GM21576 (cell line): ENCODE results near the gene KRT73.

Experiments used
- ATAC-seq: cut with Tn5 transposase; IDR thresholded peaks from one replicate; pipeline ENCODE4 v1.9.1; 2021; ENCODE audit warnings: mild to moderate bottlenecking, moderate library complexity; ENCODE audit not compliant: unreplicated experiment

The KRT73 gene

DNA sequence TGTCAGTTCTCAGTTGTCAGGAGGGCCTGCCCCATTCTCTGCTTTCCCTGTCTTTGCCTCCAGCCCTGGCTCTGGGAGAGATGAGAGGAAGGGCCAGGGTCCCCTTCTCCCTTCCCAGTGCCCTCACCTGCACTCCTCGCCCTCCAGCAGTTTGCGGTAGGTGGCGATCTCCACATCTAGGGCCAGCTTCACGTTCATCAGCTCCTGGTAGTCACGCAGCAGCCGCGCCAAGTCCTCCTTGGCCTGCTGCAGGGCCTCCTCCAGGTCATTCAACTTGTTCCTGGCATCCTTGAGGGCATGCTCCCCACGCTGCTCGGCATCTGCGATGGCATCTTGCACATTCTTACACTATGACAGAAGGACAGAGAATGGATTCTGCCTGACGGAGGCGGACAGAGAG, 28.3 kb upstream of the KRT73 start:
- ATAC-seq, result no peak

GRCh38 chr12:52645982-52646381, 27.6 kb upstream of the KRT73 start:
- ATAC-seq, result no peak

DNA sequence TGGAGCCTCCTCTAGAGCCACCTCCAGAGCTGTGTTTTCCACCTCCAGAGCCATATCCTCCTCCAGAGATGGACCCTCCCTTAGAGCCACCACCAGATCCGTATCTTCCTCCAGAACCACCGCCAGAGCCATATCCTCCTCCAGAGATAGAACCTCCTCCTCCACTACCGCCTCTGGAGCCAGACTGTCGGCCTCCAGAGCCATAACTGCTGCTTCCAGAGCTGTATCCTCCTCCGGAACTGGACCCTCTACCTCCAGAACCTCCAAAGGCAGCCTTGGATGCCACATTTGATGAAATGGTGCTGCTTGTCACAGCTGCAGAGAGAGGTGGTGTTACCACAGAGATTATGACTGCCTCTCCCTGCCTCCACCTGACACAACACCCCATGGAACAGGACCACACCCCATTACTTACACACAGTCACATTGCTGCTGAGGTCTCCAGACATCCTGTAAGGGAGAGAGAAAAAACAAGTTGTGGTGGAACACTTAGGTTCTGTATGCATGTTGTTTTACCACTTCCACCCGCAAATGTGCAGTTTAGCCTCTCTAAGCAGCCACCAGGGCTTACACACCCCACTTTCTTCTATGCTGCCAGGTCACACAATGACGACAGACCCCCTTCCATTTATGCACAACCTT, 26.9 kb upstream of the KRT73 start:
- ATAC-seq, result no peak

GRCh38 chr12:52644078-52644415, 25.7 kb upstream of the KRT73 start:
- ATAC-seq, result no peak

GRCh38 chr12:52643233-52644077, 25.1 kb upstream of the KRT73 start:
- no peak for ATAC-seq

DNA sequence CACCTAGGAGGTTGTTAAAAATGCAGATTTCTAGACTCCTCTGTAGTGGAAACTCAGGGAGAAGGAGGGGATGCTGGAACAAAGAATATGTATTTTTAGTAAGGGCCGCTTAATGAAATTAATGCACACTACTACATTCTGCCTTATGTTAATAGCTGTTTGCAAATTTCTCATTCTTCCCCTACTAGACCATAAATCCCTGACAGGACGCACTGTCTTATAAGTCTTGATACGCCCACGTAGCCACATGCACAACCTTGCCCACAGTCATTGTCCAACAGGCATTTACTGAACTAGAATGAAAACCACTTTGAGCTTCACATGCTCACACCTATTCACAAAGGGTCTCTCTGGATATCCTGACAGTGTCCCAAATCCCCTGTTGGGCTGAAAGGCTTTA, 23.1 kb upstream of the KRT73 start:
- no peak for ATAC-seq

- ATAC-seq, result no peak
Measured at GRCh38 chr12:52637299-52637698, 18.9 kb upstream of the KRT73 start.

GRCh38 chr12:52636592-52637258, 18.4 kb upstream of the KRT73 start:
- no peak for ATAC-seq

DNA sequence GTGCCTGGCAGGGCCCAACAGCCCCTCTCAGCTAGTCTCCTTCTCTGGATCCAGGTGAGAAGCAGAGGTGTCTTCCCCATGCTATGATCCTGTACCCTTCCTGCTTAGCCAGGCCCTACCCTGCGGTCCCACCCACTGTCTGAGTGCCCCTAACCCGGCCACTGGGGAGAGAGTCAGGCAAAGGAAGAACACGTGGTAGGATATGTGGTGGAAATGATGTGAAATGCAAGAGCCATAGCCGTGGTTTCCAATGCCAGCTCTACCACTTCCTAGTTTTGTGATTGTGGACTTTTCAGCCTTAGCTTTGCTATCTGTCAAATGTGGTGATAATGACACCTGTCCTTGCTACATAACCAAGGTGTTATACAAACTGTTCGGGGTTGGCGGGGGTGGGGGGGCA, 17.8 kb upstream of the KRT73 start:
- no peak for ATAC-seq

DNA sequence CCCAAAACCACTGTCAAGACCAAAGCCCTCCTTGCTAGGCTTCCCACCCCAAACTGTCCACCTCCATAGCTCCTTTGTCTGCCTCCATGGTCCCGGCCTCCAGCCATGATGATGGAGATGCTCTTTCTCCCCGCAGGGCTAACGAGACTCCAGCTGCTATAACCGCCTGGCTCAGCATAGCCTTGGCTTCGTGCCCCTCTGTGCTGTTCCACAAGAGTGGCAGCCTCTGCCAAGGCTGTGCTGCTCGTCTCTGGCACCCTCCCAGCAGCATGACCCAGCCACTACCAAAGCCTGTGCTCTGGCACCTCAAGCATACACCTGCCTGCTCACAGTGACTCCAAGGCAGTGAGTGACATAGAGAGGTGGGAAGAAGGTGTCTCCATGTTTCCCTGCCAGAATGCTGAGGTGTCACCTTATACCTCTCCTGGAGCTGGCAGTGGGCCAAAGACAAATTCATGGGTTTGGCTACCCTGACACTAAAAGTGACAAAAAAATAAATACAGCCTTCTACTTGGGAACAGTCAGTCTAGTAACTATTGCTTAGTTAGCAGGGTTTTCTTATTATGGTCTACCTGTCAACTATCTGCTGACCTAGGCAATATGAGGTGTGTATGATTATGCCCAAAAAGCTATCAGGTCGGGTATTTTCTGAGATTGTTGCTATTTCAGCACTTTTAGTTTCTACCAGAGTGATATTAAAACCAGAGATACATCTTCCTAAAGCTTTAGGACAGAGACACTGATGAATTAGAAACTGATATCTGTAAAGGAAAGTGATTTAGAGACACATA, 16.1 kb upstream of the KRT73 start:
- ATAC-seq, result no peak

- ATAC-seq, result no peak
Measured at GRCh38 chr12:52633383-52633782, 15.0 kb upstream of the KRT73 start.

- ATAC-seq, result no peak
Measured at GRCh38 chr12:52632656-52633055, 14.3 kb upstream of the KRT73 start.

DNA sequence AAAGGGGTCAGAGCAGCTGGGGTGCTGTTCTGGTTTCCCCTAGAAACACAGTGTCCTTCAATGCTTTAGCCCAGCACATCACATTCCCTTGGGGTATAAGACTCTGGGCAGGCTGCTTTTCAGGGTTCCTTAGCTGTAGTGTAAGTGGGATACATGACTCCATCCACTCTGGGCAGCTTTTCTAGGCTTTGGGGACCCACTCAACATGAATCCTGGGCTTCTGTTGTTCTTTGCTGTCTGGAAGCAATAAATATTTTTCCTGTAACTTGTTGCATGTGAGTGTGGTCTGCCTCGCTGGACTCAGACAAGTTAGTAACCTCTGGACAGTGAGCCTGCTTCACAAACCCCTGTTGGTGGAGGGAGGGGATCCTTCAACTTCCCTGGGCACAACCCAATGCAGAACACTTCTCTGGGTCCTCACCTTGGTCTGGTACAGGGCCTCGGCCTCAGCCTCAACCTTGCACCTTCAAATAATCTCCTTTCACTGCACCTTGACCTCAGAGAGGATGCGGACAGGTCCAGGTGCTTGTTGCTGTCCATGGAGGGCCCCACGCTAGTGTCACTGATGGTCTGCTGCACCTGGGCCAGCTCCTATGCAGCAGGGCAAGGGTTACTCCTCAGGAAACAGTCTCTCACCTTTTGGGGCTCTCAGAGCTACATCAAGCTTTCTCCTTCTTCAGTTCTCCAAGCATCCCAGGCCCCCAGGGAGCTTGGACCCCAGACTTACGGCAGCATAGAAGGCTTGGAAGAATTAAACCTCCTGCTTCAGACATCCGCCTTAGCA, 13.5 kb upstream of the KRT73 start:
- no peak for ATAC-seq

DNA sequence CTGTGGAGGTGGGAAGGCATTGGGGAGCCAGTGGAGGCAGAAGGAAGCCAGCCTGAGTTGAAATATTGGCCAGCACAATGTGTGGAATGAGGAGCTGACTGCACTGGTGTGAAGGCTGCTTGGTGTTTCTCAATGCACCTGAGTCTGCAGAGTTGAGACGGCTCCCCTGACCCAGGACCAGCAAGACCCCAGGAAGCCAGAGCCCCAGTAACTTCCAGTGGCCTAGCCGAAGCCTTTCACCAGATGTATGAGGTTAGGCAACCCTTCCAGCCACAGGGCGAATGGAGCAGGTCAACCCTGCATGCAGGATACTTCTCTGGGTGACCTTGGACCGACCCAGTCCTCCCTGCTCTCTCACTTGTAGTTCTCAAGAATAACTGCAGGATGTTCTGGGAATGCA, 12.9 kb upstream of the KRT73 start:
- ATAC-seq, result no peak

GRCh38 chr12:52630599-52631200, 12.3 kb upstream of the KRT73 start:
- ATAC-seq, result no peak

- no peak for ATAC-seq
Measured at GRCh38 chr12:52630008-52630500, 11.7 kb upstream of the KRT73 start.

DNA sequence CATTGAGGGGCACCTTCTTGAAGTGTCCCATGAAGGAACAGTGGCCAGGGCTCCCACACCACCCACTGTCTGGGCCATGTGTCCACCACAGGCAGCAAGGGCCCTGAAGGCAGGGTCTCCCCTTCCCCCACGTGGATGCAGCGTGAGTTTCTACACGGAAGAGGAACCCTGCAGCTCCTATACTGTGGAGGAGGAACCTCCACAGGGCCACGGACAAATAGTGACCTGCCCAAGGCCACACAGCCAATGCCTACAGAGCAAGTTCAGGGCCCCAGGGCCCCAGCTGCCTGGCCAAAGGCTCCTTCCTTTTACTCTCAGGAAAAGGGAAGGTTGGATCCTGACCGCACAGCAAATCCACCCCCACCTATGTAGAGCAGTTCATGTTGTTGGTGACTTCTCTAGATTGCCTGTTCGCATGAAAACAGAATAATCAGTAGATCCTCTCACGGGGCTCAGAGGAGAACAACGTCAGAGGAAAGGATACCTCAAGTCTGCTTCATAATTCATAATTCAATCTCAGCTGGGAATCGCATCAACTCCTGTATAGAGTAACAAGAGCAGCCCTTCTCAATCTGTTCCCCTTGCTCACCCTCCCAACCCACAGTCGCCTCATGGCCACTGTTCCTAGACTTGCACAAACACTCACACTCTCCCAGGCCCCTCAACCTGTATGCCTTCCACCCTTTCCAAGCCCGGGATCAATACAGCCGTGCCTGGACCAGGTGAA, 11.1 kb upstream of the KRT73 start:
- ATAC-seq, result no peak

DNA sequence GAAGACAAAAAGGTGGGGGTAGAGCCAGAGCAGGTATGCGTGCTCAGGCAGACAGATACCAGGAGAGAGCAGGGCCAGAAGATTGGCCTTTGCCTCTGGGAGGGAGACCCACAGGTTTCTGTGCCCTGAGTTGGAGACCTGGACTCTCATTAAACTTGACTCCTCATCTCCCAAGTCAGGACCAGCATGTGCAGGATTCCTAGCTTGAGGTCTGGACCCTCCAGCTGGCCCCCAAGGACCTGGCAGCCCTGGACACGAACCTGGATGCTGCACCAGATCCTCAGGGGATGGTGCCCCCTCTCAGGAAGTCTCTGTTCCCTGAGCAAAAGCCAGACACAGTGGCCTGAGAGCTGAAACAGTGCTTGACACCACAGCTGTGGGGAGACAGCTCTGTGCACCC, 10.5 kb upstream of the KRT73 start:
- no peak for ATAC-seq

DNA sequence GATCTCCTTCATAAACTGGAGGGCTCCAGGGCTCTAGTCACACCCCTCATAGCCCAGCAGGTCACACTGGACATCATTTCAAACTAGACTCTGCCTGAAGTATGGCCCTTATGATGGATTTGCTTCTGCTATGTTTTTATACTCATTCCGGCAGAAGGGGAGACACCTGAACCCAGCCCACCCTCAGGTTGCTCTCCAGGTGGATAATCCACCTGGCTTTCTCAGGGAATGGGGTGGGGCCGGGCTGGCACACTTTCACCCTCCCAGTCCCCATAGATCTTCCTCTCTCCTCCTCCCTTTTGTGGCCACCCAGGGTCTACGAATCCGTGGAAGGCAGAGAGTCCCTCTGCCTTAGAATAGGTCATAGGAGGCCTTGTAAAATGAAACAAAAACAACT, 9.8 kb upstream of the KRT73 start:
- no peak for ATAC-seq
